ENCODE data around the gene PHAF1.

The PHAF1 gene

DNA sequence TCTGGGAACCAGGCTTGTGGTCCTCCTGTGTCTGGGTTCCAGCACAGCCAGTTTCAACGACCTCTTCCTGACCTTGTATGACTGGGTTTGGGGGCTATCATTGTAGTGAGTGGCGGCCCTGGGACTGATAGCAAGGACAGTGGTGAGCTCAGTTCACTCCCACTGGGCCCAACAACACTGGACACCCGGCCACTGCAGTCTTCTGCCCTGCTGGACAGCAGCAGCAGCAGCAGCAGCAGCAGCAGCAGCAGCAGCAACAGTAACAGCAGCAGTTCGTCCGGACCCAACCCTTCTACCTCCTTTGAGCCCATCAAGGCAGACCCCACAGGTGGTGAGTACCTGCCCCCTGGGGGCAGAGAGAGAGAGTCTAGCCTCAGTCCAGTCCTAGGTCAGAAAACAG is 85.9 kb downstream of the PHAF1 start:
- no peak overlapping the region for H3K4me3 ChIP-seq (ENCODE audit: low read depth, low read length)
- TF ChIP-seq, protein P1, sequence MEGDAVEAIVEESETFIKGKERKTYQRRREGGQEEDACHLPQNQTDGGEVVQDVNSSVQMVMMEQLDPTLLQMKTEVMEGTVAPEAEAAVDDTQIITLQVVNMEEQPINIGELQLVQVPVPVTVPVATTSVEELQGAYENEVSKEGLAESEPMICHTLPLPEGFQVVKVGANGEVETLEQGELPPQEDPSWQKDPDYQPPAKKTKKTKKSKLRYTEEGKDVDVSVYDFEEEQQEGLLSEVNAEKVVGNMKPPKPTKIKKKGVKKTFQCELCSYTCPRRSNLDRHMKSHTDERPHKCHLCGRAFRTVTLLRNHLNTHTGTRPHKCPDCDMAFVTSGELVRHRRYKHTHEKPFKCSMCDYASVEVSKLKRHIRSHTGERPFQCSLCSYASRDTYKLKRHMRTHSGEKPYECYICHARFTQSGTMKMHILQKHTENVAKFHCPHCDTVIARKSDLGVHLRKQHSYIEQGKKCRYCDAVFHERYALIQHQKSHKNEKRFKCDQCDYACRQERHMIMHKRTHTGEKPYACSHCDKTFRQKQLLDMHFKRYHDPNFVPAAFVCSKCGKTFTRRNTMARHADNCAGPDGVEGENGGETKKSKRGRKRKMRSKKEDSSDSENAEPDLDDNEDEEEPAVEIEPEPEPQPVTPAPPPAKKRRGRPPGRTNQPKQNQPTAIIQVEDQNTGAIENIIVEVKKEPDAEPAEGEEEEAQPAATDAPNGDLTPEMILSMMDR (conservative IDR thresholded peaks at IDR 0.05; ENCODE audit: low read depth, low read length), result no peak
- no peak for DNase-seq (ENCODE audit: low read depth)

DNA sequence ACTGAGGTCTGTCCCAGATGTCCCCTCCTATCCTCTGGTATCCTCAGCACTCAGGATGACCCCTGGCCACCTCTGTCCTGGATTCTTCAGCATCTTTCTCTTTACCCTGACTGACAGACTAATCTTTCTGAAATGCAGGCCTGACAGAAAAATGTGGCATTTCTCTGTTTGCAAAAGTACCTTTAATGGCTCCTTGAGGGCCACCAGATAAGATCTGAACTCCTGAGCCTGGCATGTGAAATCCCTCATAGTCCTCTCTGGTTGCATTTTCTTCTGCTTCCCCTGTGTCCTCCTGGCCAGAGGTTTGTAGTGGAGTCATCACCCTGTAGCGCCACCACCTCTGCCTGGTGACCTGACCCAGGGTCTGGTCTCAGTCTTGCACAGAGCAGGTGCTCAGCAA is 87.1 kb downstream of the PHAF1 start:
- TF ChIP-seq, protein P1 (conservative IDR thresholded peaks at IDR 0.05; ENCODE audit: low read depth, low read length), result no peak
- no peak for DNase-seq (ENCODE audit: low read depth)

DNA sequence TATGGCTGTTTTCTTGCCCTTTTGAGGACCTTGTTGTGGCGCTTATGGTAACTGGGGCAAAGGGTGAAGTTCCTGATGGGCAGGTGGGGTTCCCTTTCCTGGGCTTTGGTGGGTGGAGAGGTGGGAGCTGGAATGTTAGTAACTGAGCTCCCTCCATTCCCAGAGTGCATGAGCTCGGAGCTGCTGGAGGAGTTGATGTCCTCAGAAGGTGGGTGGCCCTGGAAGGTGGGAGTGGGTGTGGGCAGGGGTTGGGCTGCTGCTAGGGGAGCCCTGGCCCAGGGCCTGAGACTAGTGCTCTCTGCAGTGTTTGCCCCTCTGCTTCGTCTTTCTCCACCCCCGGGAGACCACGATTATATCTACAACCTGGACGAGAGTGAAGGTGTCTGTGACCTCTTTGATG is 88.0 kb downstream of the PHAF1 start:
- no peak for DNase-seq (ENCODE audit: low read depth)
- TF ChIP-seq, protein P1 (conservative IDR thresholded peaks at IDR 0.05; ENCODE audit: low read depth, low read length), result no peak
- H3K4me3 ChIP-seq (ENCODE audit: low read depth, low read length), result no peak overlapping the region

More for the DNA sequence above, 87.1 kb downstream of the PHAF1 start:
- H3K4me3 ChIP-seq (ENCODE audit: low read depth, low read length), result no peak overlapping the region
